Endothelial cell of umbilical vein (primary cell): ENCODE measurements around the gene BLM.

Experiments
- POLR2AphosphoS5 ChIP-seq: IDR thresholded peaks from 2 replicates; pipeline ENCODE4 v1.6.1; 2012; ENCODE audit warnings: low read depth, mild to moderate bottlenecking, control low read depth, low read length, moderate library complexity; ENCODE audit not compliant: insufficient read depth
- TF ChIP-seq, protein P1 (sequence below), 2 donors: IDR thresholded peaks; 1 replicate in 1 of 2; 2 replicates in 1 of 2; pipeline ENCODE4 v1.5.1; 2011; ENCODE audit warnings: low read length in 2 of 2, mild to moderate bottlenecking in 2 of 2, moderate library complexity in 2 of 2, control low read depth in 1 of 2, inconsistent platforms in 1 of 2, low read depth in 1 of 2; ENCODE audit not compliant: insufficient read depth in 1 of 2; ENCODE audit errors: extremely low read depth in 1 of 2

DNA sequence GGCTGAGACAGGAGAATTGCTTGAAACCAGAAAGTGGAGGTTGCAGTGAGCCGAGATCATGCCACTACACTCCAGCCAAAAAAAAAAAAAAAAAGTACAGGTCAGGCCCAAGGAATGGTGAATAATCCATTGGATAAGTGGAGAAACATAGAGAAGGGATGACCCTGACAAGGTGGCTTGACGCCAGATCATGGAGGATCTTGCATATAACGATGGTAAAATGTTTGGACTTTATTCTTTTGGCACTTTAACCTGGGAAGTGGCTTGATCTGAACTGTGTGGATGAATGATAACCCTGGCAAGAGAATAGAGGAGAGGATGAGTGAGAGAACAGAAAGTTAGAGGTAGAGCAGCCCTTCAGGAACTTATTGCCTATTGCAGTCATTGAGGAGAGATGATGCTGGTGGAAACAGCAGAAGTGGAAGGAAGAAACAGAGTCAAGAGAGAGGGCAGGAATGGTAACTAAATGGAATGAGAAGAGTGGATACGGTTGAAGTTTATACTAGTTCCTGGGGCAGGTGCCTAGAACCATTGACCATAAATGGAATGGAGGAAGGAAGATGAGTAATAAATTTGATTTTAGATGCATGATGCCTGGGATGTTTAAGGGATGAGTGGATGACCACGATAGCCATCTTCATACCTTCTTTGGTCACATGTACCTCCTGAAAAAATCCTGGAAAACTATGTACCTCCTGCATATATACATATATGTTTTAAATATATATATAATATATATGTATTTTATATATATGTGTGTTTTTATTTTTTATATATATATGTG, 57.8 kb downstream of the BLM start:
- no peak for TF ChIP-seq POLR2AphosphoS5
- TF ChIP-seq, protein P1, sequence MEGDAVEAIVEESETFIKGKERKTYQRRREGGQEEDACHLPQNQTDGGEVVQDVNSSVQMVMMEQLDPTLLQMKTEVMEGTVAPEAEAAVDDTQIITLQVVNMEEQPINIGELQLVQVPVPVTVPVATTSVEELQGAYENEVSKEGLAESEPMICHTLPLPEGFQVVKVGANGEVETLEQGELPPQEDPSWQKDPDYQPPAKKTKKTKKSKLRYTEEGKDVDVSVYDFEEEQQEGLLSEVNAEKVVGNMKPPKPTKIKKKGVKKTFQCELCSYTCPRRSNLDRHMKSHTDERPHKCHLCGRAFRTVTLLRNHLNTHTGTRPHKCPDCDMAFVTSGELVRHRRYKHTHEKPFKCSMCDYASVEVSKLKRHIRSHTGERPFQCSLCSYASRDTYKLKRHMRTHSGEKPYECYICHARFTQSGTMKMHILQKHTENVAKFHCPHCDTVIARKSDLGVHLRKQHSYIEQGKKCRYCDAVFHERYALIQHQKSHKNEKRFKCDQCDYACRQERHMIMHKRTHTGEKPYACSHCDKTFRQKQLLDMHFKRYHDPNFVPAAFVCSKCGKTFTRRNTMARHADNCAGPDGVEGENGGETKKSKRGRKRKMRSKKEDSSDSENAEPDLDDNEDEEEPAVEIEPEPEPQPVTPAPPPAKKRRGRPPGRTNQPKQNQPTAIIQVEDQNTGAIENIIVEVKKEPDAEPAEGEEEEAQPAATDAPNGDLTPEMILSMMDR (IDR thresholded peaks at IDR 0.05; ENCODE audit: extremely low read depth in 1 of 2, insufficient read depth in 1 of 2, low read depth in 1 of 2, low read length in 2 of 2): no peak
